Right cardiac atrium (tissue), 5 donors: ENCODE measurements around the gene CD6. TPM values are rescaled to one million over a fixed set of nuclear protein-coding genes. Genes with fewer than 3 reads are reported as not detected.

Experiments used
- ATAC-seq, 2 donors: fragments of 200-7000 bp; cut with Tn5 transposase; one replicate each; pipeline versions ENCODE4 v1.8.0 to v1.9.1; 2020; ENCODE audit warnings: moderate library complexity in 2 of 2, mild to moderate bottlenecking in 1 of 2
- DNase-seq, 3 donors: peaks; one replicate each; pipeline ENCODE4 v3.0.0-alpha.2; 2020
- H3K27ac ChIP-seq: one replicate; pipeline ENCODE4 v1.5.1; 2013; ENCODE audit warnings: mild to moderate bottlenecking, low read length, control low read depth, moderate library complexity
- H3K27me3 ChIP-seq: one replicate; pipeline ENCODE4 v1.6.1; 2013; ENCODE audit not compliant: control insufficient read depth, insufficient read depth
- H3K4me1 ChIP-seq: one replicate; pipeline ENCODE4 v1.6.1; 2013; ENCODE audit warnings: low read length; ENCODE audit not compliant: control insufficient read depth, insufficient read depth
- H3K4me3 ChIP-seq: one replicate; pipeline ENCODE4 v1.5.1; 2013; ENCODE audit warnings: low read length, control low read depth
- H3K9me3 ChIP-seq: one replicate; pipeline ENCODE4 v1.6.1; 2013; ENCODE audit warnings: low read length; ENCODE audit not compliant: control insufficient read depth
- WGBS: extraction: QIAGEN DNeasy Blood & Tissue Kit; methylation state at CpG from one replicate; pipeline ENCODE4 v1.1.7; 2013; 5-methylcytosine and 5-hydroxymethylcytosine counted together
- intact Hi-C, 4 donors: fragments of 100-400 bp; cut with DNase I; formaldehyde crosslinking; loops; one replicate each; pipeline versions ENCODE4 v1.11.0 to v1.14.0; 2022 to 2023
- polyA plus RNA-seq: library from polyadenylated mRNA; stranded (reverse); fragments of 200-250 nt; gene quantifications from one replicate; pipeline ENCODE4 v1.2.3, GENCODE V29; 2013
- total RNA-seq, 4 donors: library from RNA; stranded (reverse); fragmentation: NEBNext Ultra II Directional; extraction: Animal tissue kit (Norgen Biotek cat#: 25700); gene quantifications; one replicate each; pipeline ENCODE4 v1.2.1, GENCODE V29; 2021
- donor health status: healthy with polysubstance abuse.
- donor health status: DM: no; HTN: yes; CAD: no.
- donor health status: DM: no; HTN: no; CAD: no.
- donor health status: DM: no; HTN: yes; CAD: no; lungs with severe emphysema.
- donor health status: DM: yes; HTN: yes; CAD: no.

The CD6 gene
- total and polyA plus RNA-seq, 5 donors: 0.11 to 1.7 (median 0.74) TPM

DNA sequence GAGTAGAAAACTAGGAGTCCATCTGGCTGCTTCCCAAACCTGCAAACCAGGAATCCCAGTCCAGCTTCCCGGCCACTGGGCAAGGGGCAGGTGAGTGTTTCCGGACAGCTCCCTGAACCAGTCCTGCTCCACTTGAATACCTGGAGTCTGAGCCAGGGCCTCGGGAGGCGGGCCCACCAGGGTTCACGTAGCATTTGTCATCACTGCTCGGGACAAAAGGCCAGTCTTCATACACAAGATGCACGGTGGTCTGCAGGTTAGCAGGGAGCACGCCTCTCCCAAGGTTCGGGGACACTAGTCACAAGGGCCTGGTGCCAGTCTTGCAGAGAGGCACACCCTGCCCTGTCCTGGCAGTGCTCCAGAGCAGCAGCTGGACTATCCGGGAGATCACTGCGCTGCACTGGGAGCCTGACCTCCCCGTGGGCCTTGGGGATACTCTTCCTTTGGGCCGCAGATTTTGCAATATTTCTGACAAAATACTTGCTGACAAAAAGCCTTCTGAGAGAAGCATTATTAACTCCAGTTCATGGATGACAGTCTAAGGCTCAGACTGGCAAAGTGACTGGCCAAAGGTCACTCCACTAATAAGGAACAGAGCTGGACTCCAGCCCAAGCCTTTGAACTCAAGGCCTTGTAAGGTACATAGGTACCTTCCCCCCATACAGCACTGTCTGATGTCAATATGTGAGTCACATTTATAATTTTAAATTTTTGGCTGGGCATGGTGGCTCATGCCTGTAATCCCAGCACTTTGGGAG is 25.1 kb downstream of the CD6 start:
- peak in 2 of 3 donors; percentile 64 to 67 for DNase-seq

DNA sequence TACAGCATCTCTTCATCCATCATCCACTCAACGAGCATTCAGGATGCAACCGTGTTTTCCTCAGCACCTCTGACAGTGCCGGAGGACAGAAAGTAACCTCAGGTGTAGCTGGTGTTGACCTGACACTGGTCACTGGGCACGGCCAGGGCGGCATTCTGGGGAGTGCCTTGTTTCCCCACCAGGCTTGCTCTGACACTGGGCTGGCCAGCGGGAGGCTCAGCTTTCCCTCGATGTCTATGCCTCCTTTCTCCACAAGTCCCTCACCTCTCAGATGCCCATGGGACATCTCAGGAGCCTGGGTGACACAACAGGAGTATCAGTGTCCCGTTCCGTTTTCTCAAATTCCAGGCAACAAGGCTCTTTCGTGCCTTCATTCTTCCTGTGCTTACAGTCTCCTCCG is 28.9 kb downstream of the CD6 start:
- 76% methylated on average over 11 of the region's 11 CpGs for WGBS
- H3K4me3 ChIP-seq: no peak overlapping the region
- no peaks in the 10 kb centered on the region for H3K27me3 ChIP-seq
- intact Hi-C loops: no loop called here
- H3K9me3 ChIP-seq: no peaks in the 10 kb centered on the region
- DNase-seq (no peak), ATAC-seq (no peak)
- no peak overlapping the region for H3K27ac ChIP-seq
- no peaks in the 10 kb centered on the region for H3K4me1 ChIP-seq

More for the DNA sequence above, 25.1 kb downstream of the CD6 start:
- ATAC-seq: peak; percentile 28 to 48
- H3K9me3 ChIP-seq: no peaks in the 10 kb centered on the region
- WGBS: 81% methylated on average over 13 of the region's 13 CpGs
- H3K27ac ChIP-seq: no peak overlapping the region
- H3K4me3 ChIP-seq: no peak overlapping the region
- intact Hi-C loops: no loop called here
- no peaks in the 10 kb centered on the region for H3K4me1 ChIP-seq
- H3K27me3 ChIP-seq: no peaks in the 10 kb centered on the region

GRCh38 chr11:61001931-61002330 is 30.5 kb downstream of the CD6 start:
- WGBS: 97% methylated on average over 3 of the region's 3 CpGs
- Histone ChIP-seq H3K27me3 (no peaks in the 10 kb centered on the region), H3K9me3 (no peaks in the 10 kb centered on the region), H3K4me3 (no peak overlapping the region), H3K4me1 (no peaks in the 10 kb centered on the region), H3K27ac (no peak overlapping the region)
- DNase-seq (no peak), ATAC-seq (no peak)
- intact Hi-C loops: no loop called here

- no peak overlapping the region for H3K27ac ChIP-seq
- H3K27me3 ChIP-seq: no peaks in the 10 kb centered on the region
- H3K4me1 ChIP-seq: no peaks in the 10 kb centered on the region
- no peak overlapping the region for H3K4me3 ChIP-seq
- DNase-seq (no peak), ATAC-seq (no peak)
- 91% methylated on average over 7 of the region's 7 CpGs for WGBS
- intact Hi-C loops: no loop called here
- no peaks in the 10 kb centered on the region for H3K9me3 ChIP-seq
These were observed 31.1 kb downstream of the CD6 start for GRCh38 chr11:61002598-61002997.

- Histone ChIP-seq H3K9me3 (no peaks in the 10 kb centered on the region), H3K27me3 (no peaks in the 10 kb centered on the region), H3K27ac (no peak overlapping the region), H3K4me1 (no peaks in the 10 kb centered on the region), H3K4me3 (no peak overlapping the region)
- no peak for ATAC-seq
- peak in 1 of 3 donors; percentile 78 for DNase-seq
- WGBS: 42% methylated on average over 10 of the region's 10 CpGs
- intact Hi-C loops: no loop called here
These were observed 32.7 kb downstream of the CD6 start for GRCh38 chr11:61004180-61004611.

- DNase-seq: no peak
- no peak overlapping the region for H3K4me3 ChIP-seq
- 60% methylated on average over 5 of the region's 5 CpGs for WGBS
These were observed 33.3 kb downstream of the CD6 start for GRCh38 chr11:61004761-61005181.

GRCh38 chr11:61007383-61007955 is 36.0 kb downstream of the CD6 start:
- no peak overlapping the region for H3K27ac ChIP-seq
- H3K4me1 ChIP-seq: no peaks in the 10 kb centered on the region
- DNase-seq: peak in 1 of 3 donors; percentile 69
- intact Hi-C loops: no loop called here
- H3K27me3 ChIP-seq: no peaks in the 10 kb centered on the region
- WGBS: 7% methylated on average over 52 of the region's 52 CpGs
- H3K4me3 ChIP-seq: peak overlapping the region; percentile 44
- ATAC-seq: peak; percentile 27 to 32
- no peaks in the 10 kb centered on the region for H3K9me3 ChIP-seq

More at GRCh38 chr11:61004761-61005181, 33.3 kb downstream of the CD6 start:
- Histone ChIP-seq H3K4me1 (no peaks in the 10 kb centered on the region), H3K27me3 (no peaks in the 10 kb centered on the region), H3K9me3 (no peaks in the 10 kb centered on the region), H3K27ac (no peak overlapping the region)
- no peak for ATAC-seq
- intact Hi-C loops: no loop called here

GRCh38 chr11:61007956-61008896 is 36.7 kb downstream of the CD6 start:
- 26% methylated on average over 54 of the region's 54 CpGs for WGBS
- H3K4me1 ChIP-seq: no peaks in the 10 kb centered on the region
- peak in 1 of 3 donors; percentile 69 for DNase-seq

DNA sequence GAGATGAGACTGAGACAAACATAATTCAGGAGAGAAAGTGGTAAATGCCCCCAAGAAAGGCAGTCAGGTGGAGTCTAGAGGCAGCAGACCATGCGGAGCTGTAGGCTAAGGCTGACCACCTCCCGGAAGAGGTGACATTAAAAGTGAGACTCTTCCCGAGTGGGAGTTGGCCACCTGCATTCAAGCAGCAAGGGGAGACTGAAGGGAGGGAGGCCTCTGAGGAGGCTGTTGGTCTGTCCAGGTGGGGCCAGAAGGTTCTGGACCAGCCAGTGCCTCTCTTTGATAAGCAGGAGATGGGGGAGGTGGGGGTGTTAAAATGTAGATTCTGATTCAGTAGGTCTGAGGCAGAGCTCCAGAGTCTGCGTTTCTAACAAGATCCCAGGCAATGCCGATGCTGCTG is 37.5 kb downstream of the CD6 start:
- H3K9me3 ChIP-seq: no peaks in the 10 kb centered on the region
- intact Hi-C loops: no loop called here
- no peak overlapping the region for H3K4me3 ChIP-seq
- no peak for ATAC-seq
- no peaks in the 10 kb centered on the region for H3K27me3 ChIP-seq
- H3K4me1 ChIP-seq: no peaks in the 10 kb centered on the region
- no peak for DNase-seq
- 86% methylated on average over 5 of the region's 5 CpGs for WGBS
- H3K27ac ChIP-seq: no peak overlapping the region

More at GRCh38 chr11:61007956-61008896, 36.7 kb downstream of the CD6 start:
- Histone ChIP-seq H3K27ac (no peak overlapping the region), H3K27me3 (no peaks in the 10 kb centered on the region), H3K4me3 (peak overlapping the region; percentile 44), H3K9me3 (no peaks in the 10 kb centered on the region)
- intact Hi-C loops: no loop called here
- peak; percentile 27 to 66 for ATAC-seq

DNA sequence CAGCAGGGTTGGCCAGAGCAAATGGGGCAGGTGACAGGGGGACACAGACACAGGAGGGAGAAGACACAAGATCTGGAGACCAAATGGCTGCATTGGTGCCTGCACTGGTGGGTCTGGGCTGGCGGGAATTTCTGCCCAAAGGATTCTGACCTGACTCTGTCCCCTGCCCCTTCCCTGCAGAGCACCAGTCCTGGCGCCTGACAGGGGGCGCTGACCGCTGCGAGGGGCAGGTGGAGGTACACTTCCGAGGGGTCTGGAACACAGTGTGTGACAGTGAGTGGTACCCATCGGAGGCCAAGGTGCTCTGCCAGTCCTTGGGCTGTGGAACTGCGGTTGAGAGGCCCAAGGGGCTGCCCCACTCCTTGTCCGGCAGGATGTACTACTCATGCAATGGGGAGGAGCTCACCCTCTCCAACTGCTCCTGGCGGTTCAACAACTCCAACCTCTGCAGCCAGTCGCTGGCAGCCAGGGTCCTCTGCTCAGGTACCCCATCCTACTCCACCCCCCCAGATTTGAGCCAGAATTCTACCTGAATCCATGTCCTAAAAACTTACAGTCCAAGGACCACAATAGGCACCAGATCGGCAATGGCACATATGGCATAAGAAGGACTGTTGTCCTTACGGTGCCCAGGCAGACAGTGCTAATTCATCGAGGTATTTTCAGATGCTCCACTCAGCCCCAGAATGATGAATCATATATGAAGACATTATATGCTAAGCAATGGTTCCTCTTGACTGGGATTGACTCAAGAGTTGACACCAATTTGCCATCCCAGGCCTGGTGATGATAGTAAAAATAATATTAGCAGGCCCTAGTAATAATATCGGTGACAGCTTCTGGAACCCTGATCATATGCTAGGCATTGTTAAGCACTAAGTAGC is 38.2 kb downstream of the CD6 start:
- H3K27ac ChIP-seq: no peak overlapping the region
- no peaks in the 10 kb centered on the region for H3K27me3 ChIP-seq
- no peak for DNase-seq
- no peaks in the 10 kb centered on the region for H3K4me1 ChIP-seq
- intact Hi-C loops: no loop called here
- no peak for ATAC-seq
- H3K4me3 ChIP-seq: no peak overlapping the region
- 91% methylated on average over 15 of the region's 15 CpGs for WGBS
- no peaks in the 10 kb centered on the region for H3K9me3 ChIP-seq
